Glutamatergic neuron (in vitro differentiated cells): ENCODE data around the gene NLRP12. TPM values are rescaled to one million over a fixed set of nuclear protein-coding genes. Genes with fewer than 3 reads are reported as not detected.
"Not testable (repeated sequence)": the region's sequence is repeated elsewhere in the genome, so short reads cannot be mapped to it uniquely, and the experiment has no call there.

Source experiments
- DNase-seq: peaks from one replicate; pipeline ENCODE4 v3.0.0; 2022
- H3K27ac Mint-ChIP-seq: one replicate; pipeline ENCODE4 v1.8.0; 2020; ENCODE audit warnings: mild to moderate bottlenecking, mixed read lengths, inconsistent platforms; ENCODE audit not compliant: unreplicated experiment
- H3K27me3 Mint-ChIP-seq: one replicate; pipeline ENCODE4 v1.8.0; 2020; ENCODE audit warnings: mild to moderate bottlenecking, moderate library complexity, mixed read lengths, inconsistent platforms; ENCODE audit not compliant: unreplicated experiment
- H3K36me3 Mint-ChIP-seq: one replicate; pipeline ENCODE4 v1.8.0; 2020; ENCODE audit warnings: mild to moderate bottlenecking, mixed read lengths, inconsistent platforms; ENCODE audit not compliant: unreplicated experiment
- H3K4me1 Mint-ChIP-seq: one replicate; pipeline ENCODE4 v1.8.0; 2020; ENCODE audit warnings: mild to moderate bottlenecking, low read depth, mixed read lengths, inconsistent platforms; ENCODE audit not compliant: unreplicated experiment
- H3K4me3 Mint-ChIP-seq: one replicate; pipeline ENCODE4 v1.8.0; 2020; ENCODE audit warnings: mild to moderate bottlenecking, mixed read lengths, inconsistent platforms; ENCODE audit not compliant: unreplicated experiment
- H3K9me3 Mint-ChIP-seq: one replicate; pipeline ENCODE4 v1.8.0; 2020; ENCODE audit warnings: mild to moderate bottlenecking, moderate library complexity, mixed read lengths, inconsistent platforms; ENCODE audit not compliant: unreplicated experiment
- CTCF ChIP-seq: fragments of 200-600 bp; sonication (generic); IDR thresholded peaks from one replicate; pipeline ENCODE4 v1.5.0; 2021; ENCODE audit not compliant: partially characterized antibody, unreplicated experiment
- total RNA-seq: library from RNA; stranded (reverse); fragmentation: NEBNext Ultra II Directional; extraction: Animal tissue kit (Norgen Biotek cat#: 25700); gene quantifications from one replicate; pipeline ENCODE4 v1.2.1, GENCODE V29; 2021; ENCODE audit not compliant: unreplicated experiment

The NLRP12 gene
- total RNA-seq, 1 donor from 2014 or later = 0.12 TPM

DNA sequence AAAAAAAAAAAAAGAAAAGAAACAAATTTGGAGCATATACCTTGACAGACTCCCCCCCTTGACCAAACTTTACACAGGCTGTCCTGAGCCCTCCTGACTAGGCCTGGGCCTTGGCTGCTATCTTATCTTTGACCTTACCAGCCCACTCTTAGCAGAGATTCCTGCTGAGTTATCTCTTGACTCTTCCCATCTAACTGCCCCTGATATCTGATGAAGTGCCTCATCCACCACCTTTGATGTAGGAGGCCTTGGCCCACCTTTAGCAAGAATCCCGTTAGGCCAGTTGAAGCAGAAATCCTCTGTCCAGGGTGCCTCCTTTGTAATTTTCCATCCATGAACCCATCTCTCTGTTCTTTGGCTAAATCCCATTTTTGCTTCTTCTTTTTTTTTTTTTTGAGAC is 43.6 kb downstream of the NLRP12 start:
- no peak for TF ChIP-seq CTCF

GRCh38 chr19:53775524-53775923 is 48.6 kb downstream of the NLRP12 start:
- Mint-ChIP-seq H3K4me3 (no peak overlapping the region), H3K27ac (no peak overlapping the region)

More for the DNA sequence above, 43.6 kb downstream of the NLRP12 start:
- no peak for DNase-seq
- H3K4me1 Mint-ChIP-seq = no peaks in the 10 kb centered on the region
- peaks cover 3% of the 10 kb centered on the region for H3K27me3 Mint-ChIP-seq
- H3K27ac Mint-ChIP-seq = no peak overlapping the region
- no peak overlapping the region for H3K4me3 Mint-ChIP-seq
- no peaks in the 10 kb centered on the region for H3K36me3 Mint-ChIP-seq
- H3K9me3 Mint-ChIP-seq = peaks cover 2% of the 10 kb centered on the region

DNA sequence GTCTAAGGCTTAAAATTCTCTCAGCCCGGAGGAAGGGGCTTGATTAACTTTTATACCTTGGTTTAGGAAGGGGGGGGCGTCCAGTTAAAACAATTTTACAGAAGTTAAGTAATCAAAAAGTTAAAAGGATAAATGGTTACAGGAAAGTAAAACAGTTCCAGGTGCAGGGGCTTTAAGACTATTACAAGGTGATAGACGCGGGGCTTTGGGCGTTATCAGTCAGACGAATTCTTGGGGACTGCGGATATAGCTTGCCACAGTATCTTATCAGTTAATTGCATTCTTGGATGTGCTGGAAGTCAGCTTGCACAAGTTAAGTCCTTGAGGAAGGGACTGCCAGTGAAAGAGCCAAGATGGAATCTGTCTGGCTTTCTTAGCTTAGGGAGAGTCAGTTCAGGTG is 49.6 kb downstream of the NLRP12 start:
- not testable (repeated sequence) for H3K9me3 Mint-ChIP-seq, DNase-seq, H3K4me1 Mint-ChIP-seq, H3K4me3 Mint-ChIP-seq, H3K27me3 Mint-ChIP-seq, H3K27ac Mint-ChIP-seq, H3K36me3 Mint-ChIP-seq

More at GRCh38 chr19:53775524-53775923, 48.6 kb downstream of the NLRP12 start:
- no peak for TF ChIP-seq CTCF
- Mint-ChIP-seq H3K4me1 (peaks cover 8% of the 10 kb centered on the region), H3K9me3 (no peaks in the 10 kb centered on the region), H3K27me3 (peaks cover 1% of the 10 kb centered on the region), H3K36me3 (no peaks in the 10 kb centered on the region)
- DNase-seq = no peak

DNA sequence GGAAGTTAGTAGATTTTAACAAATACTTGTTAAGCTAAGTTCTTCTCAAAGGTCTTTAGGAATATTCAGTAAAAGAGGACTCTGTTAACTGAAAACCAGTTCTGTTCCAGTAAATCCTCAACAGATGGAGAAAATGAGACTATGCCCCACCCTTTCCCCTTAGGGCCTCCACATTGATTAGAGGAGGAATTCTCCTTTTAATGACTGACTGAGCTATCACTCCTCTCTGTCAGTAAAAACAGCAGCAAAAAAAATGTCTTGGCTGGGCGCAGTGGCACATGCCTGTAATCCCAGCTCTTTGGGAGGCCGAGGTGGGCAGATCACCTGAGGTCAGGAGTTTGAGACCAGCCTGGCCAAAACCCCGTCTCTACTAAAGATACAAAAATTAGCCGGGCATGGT is 50.1 kb downstream of the NLRP12 start:
- no peak overlapping the region for H3K4me3 Mint-ChIP-seq
- no peak for TF ChIP-seq CTCF
- H3K4me1 Mint-ChIP-seq = peaks cover 8% of the 10 kb centered on the region
- H3K36me3 Mint-ChIP-seq = no peaks in the 10 kb centered on the region
- H3K9me3 Mint-ChIP-seq = no peaks in the 10 kb centered on the region
- H3K27ac Mint-ChIP-seq = peak overlapping the region; percentile 8
- DNase-seq = no peak
- H3K27me3 Mint-ChIP-seq = no peaks in the 10 kb centered on the region

DNA sequence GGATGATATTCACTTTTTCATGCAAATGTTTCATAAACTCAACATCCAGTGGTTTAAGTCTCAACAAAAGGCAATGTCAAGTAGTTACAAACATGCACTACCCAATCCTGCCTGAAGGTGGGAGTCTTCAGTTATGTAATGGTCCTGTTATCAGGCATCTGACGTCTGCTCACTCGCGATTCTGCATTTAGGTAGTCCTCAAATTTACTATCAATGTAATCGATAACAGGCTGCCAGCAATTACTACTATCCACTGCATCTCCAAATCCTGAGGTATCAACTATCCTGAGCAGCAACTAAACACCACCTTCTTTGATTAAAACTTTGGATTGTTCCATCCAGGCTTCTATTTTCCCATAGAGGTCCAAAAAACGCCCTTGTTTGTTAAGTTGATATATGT is 51.2 kb downstream of the NLRP12 start:
- Mint-ChIP-seq H3K27me3 (peaks cover under 1% of the 10 kb centered on the region), H3K4me3 (no peak overlapping the region), H3K9me3 (no peaks in the 10 kb centered on the region), H3K27ac (no peak overlapping the region), H3K36me3 (no peaks in the 10 kb centered on the region), H3K4me1 (peaks cover 8% of the 10 kb centered on the region)
- TF ChIP-seq CTCF = peak; percentile 92
- DNase-seq = peak; percentile 63

DNA sequence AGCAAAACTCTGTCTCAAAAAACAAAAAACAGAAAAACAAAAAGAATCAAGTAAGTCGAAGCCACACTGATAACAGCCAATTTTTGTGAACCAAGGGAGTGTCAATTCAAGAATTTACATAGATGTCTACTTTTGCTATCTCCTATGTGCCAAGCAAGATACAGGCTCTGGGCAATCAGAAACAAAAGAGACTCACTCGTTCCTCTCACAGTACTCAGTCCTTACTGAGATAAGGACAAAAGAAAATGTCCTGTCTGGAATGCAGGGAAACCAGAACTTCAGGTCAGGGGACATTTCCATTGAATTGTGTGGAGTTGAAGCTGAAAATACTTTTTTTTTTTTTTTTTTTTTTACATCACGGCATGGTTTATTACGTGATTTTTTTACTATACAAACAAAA is 53.0 kb downstream of the NLRP12 start:
- peaks cover 8% of the 10 kb centered on the region for H3K4me1 Mint-ChIP-seq
- no peak overlapping the region for H3K4me3 Mint-ChIP-seq
- no peaks in the 10 kb centered on the region for H3K9me3 Mint-ChIP-seq
- DNase-seq = no peak
- no peaks in the 10 kb centered on the region for H3K36me3 Mint-ChIP-seq
- no peak overlapping the region for H3K27ac Mint-ChIP-seq
- H3K27me3 Mint-ChIP-seq = peaks cover 2% of the 10 kb centered on the region
- no peak for TF ChIP-seq CTCF

DNA sequence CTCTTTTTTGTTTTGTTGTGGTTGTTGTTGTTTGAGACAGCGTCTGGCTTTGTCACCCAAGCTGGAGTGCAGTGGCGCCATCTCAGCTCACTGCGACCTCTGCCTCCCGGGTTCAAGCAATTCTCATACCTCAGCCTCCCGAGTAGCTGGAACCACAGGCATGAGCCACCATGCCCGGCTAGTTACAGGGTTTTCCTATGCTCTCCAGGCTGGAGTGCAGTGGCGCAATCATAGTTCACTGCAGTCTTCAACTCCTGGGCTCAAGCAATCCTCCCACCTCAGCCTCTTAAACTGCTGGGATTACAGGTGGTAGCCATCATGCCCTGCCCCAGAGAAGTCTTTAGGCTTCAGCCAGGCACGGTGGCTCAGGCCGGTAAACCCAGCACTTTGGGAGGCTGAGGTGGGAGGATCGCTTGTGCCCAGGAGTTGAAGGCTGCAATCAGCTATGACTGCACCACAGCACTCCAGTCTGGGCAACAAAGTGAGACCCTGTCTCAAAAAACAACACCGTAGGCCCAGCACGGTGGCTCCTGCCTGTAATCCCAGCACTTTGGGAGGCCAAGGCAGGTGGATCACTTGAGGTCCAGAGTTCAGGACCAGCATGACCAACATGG is 54.3 kb downstream of the NLRP12 start:
- DNase-seq, H3K9me3 Mint-ChIP-seq, H3K4me3 Mint-ChIP-seq, H3K36me3 Mint-ChIP-seq, H3K27me3 Mint-ChIP-seq, H3K4me1 Mint-ChIP-seq, H3K27ac Mint-ChIP-seq: not testable (repeated sequence)
